ENCODE data around the gene LGR6.

The LGR6 gene

DNA sequence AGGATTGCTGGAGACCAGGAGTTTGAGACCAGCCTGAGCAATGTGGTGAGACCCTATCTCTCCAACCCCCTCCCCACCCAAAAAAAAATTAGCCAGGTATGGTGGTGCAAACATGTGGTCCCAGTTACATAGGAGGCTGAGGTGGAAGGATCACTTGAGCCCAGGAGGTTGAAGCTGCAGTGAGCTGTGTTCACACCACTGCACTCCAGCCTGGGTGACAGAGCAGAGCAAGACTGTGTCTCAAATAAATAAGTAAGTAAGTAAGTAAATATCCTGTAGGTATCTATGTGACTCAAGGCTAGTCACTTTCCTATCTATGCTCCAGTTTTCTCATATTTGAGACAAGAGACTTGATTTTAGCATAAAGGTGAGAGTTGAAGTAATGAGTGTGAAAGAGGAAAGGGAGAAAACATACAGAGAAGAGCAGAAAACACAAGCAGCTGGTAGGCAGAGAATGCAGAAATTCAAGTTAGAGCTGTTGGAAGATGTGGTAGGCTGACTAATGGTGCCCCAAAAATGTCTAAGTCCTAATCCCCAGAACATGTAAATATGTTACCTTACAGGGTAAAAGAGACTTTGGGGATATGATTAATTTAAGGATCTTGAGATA, 162.4 kb downstream of the LGR6 start:
- TF ChIP-seq, protein P1, sequence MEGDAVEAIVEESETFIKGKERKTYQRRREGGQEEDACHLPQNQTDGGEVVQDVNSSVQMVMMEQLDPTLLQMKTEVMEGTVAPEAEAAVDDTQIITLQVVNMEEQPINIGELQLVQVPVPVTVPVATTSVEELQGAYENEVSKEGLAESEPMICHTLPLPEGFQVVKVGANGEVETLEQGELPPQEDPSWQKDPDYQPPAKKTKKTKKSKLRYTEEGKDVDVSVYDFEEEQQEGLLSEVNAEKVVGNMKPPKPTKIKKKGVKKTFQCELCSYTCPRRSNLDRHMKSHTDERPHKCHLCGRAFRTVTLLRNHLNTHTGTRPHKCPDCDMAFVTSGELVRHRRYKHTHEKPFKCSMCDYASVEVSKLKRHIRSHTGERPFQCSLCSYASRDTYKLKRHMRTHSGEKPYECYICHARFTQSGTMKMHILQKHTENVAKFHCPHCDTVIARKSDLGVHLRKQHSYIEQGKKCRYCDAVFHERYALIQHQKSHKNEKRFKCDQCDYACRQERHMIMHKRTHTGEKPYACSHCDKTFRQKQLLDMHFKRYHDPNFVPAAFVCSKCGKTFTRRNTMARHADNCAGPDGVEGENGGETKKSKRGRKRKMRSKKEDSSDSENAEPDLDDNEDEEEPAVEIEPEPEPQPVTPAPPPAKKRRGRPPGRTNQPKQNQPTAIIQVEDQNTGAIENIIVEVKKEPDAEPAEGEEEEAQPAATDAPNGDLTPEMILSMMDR (IDR thresholded peaks at IDR 0.05; ENCODE audit: low read depth, low read length): no peak

DNA sequence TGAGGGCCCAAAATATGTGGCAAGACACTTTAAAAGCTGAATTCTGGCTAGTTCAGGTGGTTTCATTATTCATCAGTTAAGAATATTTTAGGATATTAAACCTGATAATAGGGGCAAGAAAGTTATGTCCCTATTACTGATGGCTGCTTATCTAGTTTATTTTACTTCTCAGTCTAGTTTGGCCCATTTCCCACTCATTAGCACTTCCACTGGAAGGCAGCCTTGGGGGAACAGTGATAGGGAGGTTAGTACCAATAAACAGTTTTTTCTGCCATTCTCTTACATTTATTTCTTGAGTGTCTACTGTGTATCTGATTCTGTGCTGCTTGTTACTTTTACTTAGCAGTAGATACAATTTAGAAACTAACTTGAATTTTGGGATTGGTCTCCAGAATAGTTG, 163.9 kb downstream of the LGR6 start:
- TF ChIP-seq, protein P1 (IDR thresholded peaks at IDR 0.05; ENCODE audit: low read depth, low read length): no peak
- no peak overlapping the region for H3K4me3 ChIP-seq (replicated peaks in 1 of 2; ENCODE audit: low read depth in 2 of 2, low read length in 2 of 2)
- no peak for DNase-seq (ENCODE audit: low read depth in 2 of 2)

More for the DNA sequence above, 162.4 kb downstream of the LGR6 start:
- H3K4me3 ChIP-seq (replicated peaks in 1 of 2; ENCODE audit: low read depth in 2 of 2, low read length in 2 of 2): no peak overlapping the region
- no peak for DNase-seq (ENCODE audit: low read depth in 2 of 2)

DNA sequence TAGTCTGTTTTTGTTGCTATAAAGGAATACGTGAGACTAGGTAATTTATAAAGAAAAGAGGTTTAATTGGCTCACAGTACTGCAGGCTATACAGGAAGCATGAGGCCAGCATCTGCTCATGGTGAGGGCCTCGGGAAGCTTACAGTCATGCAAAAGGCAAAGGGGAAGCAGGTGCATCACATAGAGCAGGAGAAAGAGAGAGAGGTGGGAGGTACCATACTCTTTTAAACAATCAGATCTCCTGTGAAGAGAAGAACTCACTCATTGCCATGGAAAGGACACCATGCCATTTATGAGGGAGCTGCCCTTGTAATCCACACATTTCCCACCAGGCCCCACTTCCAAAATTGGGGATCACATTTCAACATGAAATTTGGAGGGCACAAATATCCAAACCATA, 167.6 kb downstream of the LGR6 start:
- TF ChIP-seq, protein P1 (IDR thresholded peaks at IDR 0.05; ENCODE audit: low read depth, low read length): no peak
- DNase-seq (ENCODE audit: low read depth in 2 of 2): no peak
- H3K4me3 ChIP-seq (replicated peaks in 1 of 2; ENCODE audit: low read depth in 2 of 2, low read length in 2 of 2): no peak overlapping the region

DNA sequence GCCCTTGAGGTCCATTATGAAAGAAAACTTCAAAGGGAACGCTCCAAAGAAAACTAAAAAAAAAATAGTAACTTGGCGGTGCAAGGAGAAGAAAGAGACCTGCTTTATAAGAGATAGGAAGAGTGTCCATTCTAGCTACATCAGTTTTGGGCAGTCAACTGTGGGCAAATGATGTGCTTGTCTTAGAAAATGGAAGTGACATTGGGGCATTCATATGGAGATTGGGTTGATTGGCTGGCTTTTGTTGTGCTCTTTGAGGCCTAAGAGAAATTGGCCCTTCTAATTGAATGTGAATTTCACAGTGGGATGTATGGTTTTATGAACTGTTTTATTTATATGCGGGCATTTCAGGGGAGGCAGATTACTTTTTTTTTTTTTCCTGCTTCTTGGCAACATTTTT, 168.1 kb downstream of the LGR6 start:
- no peak for DNase-seq (ENCODE audit: low read depth in 2 of 2)
- TF ChIP-seq, protein P1 (IDR thresholded peaks at IDR 0.05; ENCODE audit: low read depth, low read length): no peak
- no peak overlapping the region for H3K4me3 ChIP-seq (replicated peaks in 1 of 2; ENCODE audit: low read depth in 2 of 2, low read length in 2 of 2)

DNA sequence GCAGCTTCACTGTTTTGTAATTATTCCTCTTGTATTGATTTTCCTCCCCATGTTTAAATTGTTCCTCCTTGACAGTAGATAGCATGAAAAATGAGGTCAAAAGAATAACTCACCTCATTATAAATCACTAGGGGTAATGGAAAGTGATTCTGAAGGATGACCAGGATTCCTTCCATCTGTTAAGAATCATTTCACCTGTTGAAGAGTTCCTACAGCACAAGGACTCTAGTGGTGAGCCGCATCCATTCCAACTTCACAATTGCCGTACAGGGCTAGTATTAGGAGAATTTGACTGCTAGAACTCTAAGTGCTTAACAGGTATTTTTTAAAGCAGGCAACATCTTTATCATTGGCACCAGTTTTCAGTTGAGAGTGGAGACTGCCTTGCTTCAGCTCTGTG, 168.6 kb downstream of the LGR6 start:
- no peak overlapping the region for H3K4me3 ChIP-seq (replicated peaks in 1 of 2; ENCODE audit: low read depth in 2 of 2, low read length in 2 of 2)
- DNase-seq (ENCODE audit: low read depth in 2 of 2): no peak
- TF ChIP-seq, protein P1 (IDR thresholded peaks at IDR 0.05; ENCODE audit: low read depth, low read length): no peak

DNA sequence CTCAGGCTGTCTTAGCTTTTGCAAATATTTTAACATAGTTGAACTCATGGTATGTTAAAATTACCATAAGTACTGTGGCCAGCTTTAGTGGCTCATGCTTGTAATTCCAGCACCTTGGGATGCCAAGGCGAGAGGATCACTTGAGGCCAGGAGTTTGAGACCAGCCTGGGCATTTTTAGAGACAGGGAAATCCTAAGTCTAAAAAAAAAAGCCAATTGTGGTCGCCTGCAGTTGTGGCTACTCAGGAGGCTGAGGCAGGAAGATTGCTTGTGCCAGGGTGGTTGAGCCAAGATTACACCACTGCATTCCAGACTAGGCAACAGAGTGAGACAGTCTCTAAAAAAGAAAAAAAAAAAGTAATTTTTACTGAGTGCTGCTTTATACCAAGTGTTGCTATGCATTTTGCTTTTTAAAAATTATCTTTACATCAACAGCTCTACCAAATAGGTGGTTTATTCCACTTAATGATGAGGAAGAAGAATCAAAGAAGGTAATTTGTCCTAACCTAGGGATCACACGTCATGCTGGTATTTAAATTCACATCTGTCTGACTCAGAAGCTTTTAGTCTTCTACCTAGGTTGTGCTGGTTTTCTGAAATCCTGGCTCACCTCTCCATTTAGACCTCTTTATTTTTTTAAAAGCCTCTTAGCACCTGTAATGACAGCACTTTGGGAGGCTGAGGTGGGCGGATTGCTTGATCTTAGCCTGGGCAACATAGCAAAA, 171.7 kb downstream of the LGR6 start:
- no peak overlapping the region for H3K4me3 ChIP-seq (replicated peaks in 1 of 2; ENCODE audit: low read depth in 2 of 2, low read length in 2 of 2)
- DNase-seq (ENCODE audit: low read depth in 2 of 2): peak; percentile 54 to 65
- TF ChIP-seq, protein P1 (IDR thresholded peaks at IDR 0.05; ENCODE audit: low read depth, low read length): no peak
